Measurements from ENCODE around the gene TESK1. TPM values are rescaled to one million over a fixed set of nuclear protein-coding genes. Genes with fewer than 3 reads are reported as not detected.

TESK1 gene
- polyA plus RNA-seq, 3 donors: 2.9 to 38.3 (median 2.9) TPM

- Mint-ChIP-seq H3K27me3 (ENCODE audit: low read depth in 3 of 3) (peaks cover 0 to 8% (median 5%) of the 10 kb centered on the region in 3 donors), H3K4me3 (peak within 1 kb of the TSS; percentile 87 to 90), H3K36me3 (peaks cover 19 to 27% of the 10 kb centered on the region in 2 donors), H3K4me1 (peaks cover 47% of the 10 kb centered on the region), H3K9me3 (no peaks in the 10 kb centered on the region), H3K27ac (peak within 1 kb of the TSS; percentile 95 to 100 (median 98))
- Histone ChIP-seq H2AFZ (ENCODE audit: insufficient read depth, low read depth, low read length, poor library complexity, severe bottlenecking) (peak within 1 kb of the TSS; percentile 90), H3K4me2 (replicated peaks; ENCODE audit: extremely low read depth, low read length, poor library complexity, severe bottlenecking) (peak within 1 kb of the TSS; percentile 92), H4K20me1 (ENCODE audit: insufficient read depth, low read length) (no peaks in the 10 kb centered on the region), H3K27ac (ENCODE audit: low read depth in 1 of 2, low read length in 2 of 2) (peak within 1 kb of the TSS; percentile 85 to 98), H3K4me1 (ENCODE audit: control insufficient read depth in 1 of 2, insufficient read depth in 2 of 2, low read length in 2 of 2) (peaks cover 27 to 43% of the 10 kb centered on the region in 2 donors), H3K9ac (ENCODE audit: insufficient read depth, low read length, poor library complexity, severe bottlenecking) (peak within 1 kb of the TSS; percentile 88), H3K9me3 (replicated peaks in 1 of 2; ENCODE audit: control insufficient read depth in 1 of 2, insufficient read depth in 1 of 2, low read length in 2 of 2) (no peaks in the 10 kb centered on the region), H3K4me3 (replicated peaks in 1 of 3; ENCODE audit: low read depth in 2 of 3, low read length in 3 of 3) (peak within 1 kb of the TSS; percentile 83 to 94 (median 88)), H3K79me2 (ENCODE audit: insufficient read depth, low read length) (peaks cover 22% of the 10 kb centered on the region), H3K27me3 (ENCODE audit: control insufficient read depth in 2 of 2, insufficient read depth in 2 of 2, low read length in 2 of 2) (no peaks in the 10 kb centered on the region), H3K36me3 (replicated peaks in 1 of 2; ENCODE audit: control insufficient read depth in 1 of 2, insufficient read depth in 2 of 2, low read length in 2 of 2) (peaks cover 10 to 14% of the 10 kb centered on the region in 2 donors)
- peak; percentile 60 for TF ChIP-seq CTCF (IDR thresholded peaks at IDR 0.05)
- intact Hi-C loops (cut with micrococcal nuclease): loop anchor here (5.0 kb wide), 5 partner anchors 39 to 546 kb away; partner anchors contain the start of genes CREB3 (in 1 of the 2), TESK1 (in 1 of the 2) and TLN1 (in 1 of the 2)
- WGBS (ENCODE audit: insufficient coverage): under 1% methylated on average over 63 of the region's 67 CpGs
- peak; percentile 84 to 86 (median 85) for DNase-seq
Observed at GRCh38 chr9:35658137-35658967, 53.3 kb downstream of the TESK1 start, which contains the start of gene CCDC107. Gene CCDC107, plus strand, starts transcription at chr9:35658292. Its CDS starts 88 bp downstream, at chr9:35658380.

- Histone ChIP-seq H3K4me1 (ENCODE audit: control insufficient read depth in 1 of 2, insufficient read depth in 2 of 2, low read length in 2 of 2) (peaks cover 32 to 48% of the 10 kb centered on the region in 2 donors), H3K4me3 (replicated peaks in 1 of 3; ENCODE audit: low read depth in 2 of 3, low read length in 3 of 3) (peak overlapping the region; percentile 83 to 94 (median 88)), H4K20me1 (ENCODE audit: insufficient read depth, low read length) (no peaks in the 10 kb centered on the region), H2AFZ (ENCODE audit: insufficient read depth, low read depth, low read length, poor library complexity, severe bottlenecking) (peak overlapping the region; percentile 90), H3K9me3 (replicated peaks in 1 of 2; ENCODE audit: control insufficient read depth in 1 of 2, insufficient read depth in 1 of 2, low read length in 2 of 2) (no peaks in the 10 kb centered on the region), H3K27ac (ENCODE audit: low read depth in 1 of 2, low read length in 2 of 2) (peak overlapping the region; percentile 85 to 98), H3K4me2 (replicated peaks; ENCODE audit: extremely low read depth, low read length, poor library complexity, severe bottlenecking) (peak overlapping the region; percentile 92), H3K36me3 (replicated peaks in 1 of 2; ENCODE audit: control insufficient read depth in 1 of 2, insufficient read depth in 2 of 2, low read length in 2 of 2) (peaks cover 10 to 14% of the 10 kb centered on the region in 2 donors), H3K27me3 (ENCODE audit: control insufficient read depth in 2 of 2, insufficient read depth in 2 of 2, low read length in 2 of 2) (no peaks in the 10 kb centered on the region), H3K79me2 (ENCODE audit: insufficient read depth, low read length) (peaks cover 27% of the 10 kb centered on the region), H3K9ac (ENCODE audit: insufficient read depth, low read length, poor library complexity, severe bottlenecking) (peak overlapping the region; percentile 88)
- Mint-ChIP-seq H3K36me3 (peaks cover 19 to 27% of the 10 kb centered on the region in 2 donors), H3K27ac (peak overlapping the region in 6 of 7 donors; percentile 18 to 95 (median 76)), H3K27me3 (ENCODE audit: low read depth in 3 of 3) (peaks cover 0 to 8% (median 5%) of the 10 kb centered on the region in 3 donors), H3K4me3 (peak overlapping the region; percentile 87 to 89), H3K4me1 (peaks cover 52% of the 10 kb centered on the region), H3K9me3 (no peaks in the 10 kb centered on the region)
- intact Hi-C loops (cut with micrococcal nuclease): loop anchor here (5.0 kb wide), 5 partner anchors 38 to 547 kb away; partner anchors contain the start of genes CREB3 (in 1 of the 2), TESK1 (in 1 of the 2) and TLN1 (in 1 of the 2)
- DNase-seq: peak in 1 of 3 donors; percentile 30
- 0% methylated on average over 2 of the region's 2 CpGs for WGBS (ENCODE audit: insufficient coverage)
- TF ChIP-seq CTCF (IDR thresholded peaks at IDR 0.05): no peak
Observed at GRCh38 chr9:35658968-35659220, 53.8 kb downstream of the TESK1 start.
